ENCODE measurements around the gene STK33.

DNA sequence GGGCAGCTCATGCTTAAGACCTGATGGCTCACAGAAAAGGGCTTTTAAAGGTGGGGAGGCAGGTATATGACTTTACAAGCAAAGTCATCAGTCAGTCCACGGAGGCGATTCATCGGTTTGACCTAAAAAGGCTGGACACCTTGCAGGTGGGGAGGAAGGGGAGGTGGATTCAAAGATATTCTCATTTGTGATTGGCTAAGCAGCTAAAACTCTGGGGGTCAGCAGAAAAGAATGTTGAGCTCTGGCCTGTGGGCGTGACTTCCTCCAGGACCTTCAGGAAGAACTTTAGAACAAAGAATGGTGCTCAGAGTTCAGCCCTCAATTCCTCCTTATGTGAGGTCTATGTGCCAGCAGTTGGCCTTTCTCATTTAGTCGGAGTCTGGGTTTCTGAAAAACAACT is 252.0 kb downstream of the STK33 start:
- no peak for TF ChIP-seq CTCF (conservative IDR thresholded peaks at IDR 0.05 in 1 of 2, IDR thresholded peaks at IDR 0.05 in 1 of 2; ENCODE audit: low read depth in 1 of 2, low read length in 2 of 2)
- no peak for TF ChIP-seq EZH2 (IDR thresholded peaks at IDR 0.05; ENCODE audit: low read length, missing control alignments)
